ENCODE results near the gene CENPP.

Gene CENPP

GRCh38 chr9:92483627-92484545, 158.1 kb downstream of the CENPP start:
- DNase-seq = no peak

DNA sequence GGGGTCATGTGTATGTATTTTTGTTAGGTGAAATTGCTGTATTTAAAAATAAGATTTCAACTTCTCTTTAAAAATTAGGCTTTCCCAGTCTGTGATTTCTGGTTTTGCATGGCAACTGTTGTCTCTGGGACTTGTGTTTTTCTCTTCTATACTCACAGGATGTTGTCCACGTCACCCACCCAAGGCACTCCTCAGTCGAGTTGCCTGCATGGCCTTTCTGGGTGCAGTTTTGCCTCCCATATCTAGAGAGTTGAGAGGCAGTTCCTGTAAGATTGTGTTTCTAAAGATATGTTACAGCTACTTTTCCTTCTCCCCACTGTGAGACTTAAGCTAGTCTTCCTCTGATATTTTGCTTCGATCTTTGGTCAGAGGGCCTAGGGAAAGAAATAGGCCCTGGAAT, 158.8 kb downstream of the CENPP start:
- no peak for DNase-seq

DNA sequence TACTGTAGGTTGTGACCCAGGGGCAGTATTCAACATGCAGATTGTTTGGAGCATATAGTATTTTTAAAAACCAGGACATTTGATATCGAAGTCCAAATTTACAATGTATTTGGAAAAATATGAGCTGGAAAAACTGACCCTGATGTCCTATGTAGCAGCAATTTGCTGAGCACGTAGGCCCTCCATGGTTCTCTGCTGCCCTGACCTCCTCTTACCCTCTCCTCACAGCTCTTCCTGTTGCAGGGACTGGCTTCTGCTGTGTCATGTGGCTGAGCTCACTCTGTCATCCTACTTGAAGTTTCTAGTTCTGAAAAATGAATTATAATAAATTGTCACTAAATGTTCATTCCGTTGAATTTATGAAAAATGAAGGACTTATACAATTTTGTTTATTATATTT, 160.6 kb downstream of the CENPP start:
- DNase-seq = no peak

DNA sequence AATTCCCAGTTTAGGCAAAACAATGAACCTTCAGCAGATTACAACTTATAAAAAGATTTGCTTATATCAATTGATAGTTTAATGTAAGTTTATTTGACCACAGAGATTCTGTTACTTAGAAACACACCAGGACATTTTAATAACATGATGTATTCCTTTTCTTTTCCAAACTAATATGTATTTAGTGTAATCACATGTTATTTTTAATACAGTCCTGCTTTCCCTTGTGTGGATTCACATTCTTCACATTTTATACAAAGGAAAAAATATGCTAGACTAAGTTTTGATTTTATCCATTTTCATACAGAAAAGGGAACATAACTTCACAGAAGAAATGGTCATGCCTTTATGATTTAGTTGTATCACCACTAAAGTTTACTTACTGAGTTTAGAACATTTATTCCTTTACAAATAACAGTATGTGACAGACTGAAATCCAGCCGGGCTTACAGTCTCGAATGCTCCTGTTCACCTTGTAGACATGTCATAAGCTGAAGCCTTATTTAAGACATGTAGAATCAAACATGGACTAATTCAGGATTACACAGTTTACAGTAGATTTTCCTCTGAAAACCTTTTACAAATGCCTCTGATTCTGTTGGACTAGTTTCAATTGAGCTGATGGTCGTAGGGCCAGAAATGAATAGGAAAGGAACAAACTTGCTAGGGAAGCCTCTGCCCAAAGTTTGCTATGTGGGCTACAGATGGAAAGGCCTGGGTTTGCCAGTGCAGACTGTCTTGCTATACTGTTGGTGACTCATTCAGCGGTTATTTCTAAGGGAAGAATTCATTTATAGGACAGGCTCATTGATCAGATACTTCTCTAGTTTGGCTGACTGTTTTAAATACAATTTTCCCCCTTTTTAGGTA, 163.2 kb downstream of the CENPP start:
- DNase-seq = no peak

DNA sequence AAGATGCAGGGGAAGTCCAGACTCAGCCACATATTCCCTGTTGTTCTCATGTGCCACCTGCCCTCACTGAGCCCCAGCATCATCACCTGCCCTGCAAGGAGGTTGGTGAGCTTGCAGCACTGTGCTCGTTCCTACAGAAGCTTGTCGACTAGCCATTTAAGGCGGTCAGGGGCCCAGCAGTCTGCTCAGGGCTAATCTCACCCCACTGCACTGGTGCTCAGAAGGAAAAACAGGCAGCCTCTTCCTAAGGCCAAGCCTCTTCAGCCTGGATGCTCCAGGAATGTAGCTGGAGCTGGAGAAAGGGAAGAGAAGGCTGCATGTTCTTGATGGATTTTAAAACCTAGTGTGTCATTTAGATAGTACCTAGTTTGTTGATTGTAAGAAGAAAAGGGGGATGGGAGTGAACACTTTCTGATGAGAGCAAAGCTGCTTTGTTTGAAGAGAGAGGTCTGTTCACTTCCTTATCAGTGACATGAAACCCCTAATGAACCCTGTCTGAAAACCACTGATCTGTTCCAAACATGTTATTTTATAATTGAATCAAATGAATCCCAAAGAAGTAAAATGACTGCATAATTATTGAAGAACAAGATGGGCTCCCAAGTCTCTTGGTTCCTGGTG, 167.1 kb downstream of the CENPP start:
- DNase-seq = no peak

DNA sequence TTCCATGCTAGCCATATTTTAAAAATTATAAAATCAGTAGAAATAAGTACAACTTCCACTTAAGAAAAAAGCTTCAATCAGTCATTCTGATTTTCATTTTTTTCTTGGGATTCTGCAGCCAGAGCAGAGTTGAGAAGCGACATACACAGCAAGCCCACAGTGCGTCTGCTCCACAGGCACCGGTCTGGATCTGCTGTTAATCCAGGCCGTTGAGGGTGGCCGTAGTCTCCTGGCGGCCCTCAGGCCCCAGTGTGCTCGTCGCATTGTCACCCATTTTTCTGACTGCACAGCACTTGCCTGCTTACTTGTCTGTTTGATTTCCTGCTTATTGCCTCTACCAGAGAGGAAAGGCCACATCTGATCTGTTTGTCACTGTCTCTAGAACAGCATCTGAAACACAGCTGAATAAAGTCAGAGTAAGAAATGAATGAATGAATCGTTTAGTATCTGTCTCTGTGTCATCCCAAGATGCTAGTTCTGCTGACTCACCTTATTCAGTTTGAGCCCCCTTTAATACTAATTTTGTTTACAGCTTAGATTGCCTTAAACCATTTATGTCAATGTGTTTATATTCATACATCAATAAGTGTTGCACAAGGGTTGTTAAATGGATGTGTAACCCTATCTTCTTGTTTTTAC, 168.1 kb downstream of the CENPP start:
- DNase-seq = no peak

- DNase-seq = no peak
Observed at GRCh38 chr9:92494856-92495255, 169.1 kb downstream of the CENPP start.

- no peak for DNase-seq
Observed at GRCh38 chr9:92496396-92497176, 170.8 kb downstream of the CENPP start.

DNA sequence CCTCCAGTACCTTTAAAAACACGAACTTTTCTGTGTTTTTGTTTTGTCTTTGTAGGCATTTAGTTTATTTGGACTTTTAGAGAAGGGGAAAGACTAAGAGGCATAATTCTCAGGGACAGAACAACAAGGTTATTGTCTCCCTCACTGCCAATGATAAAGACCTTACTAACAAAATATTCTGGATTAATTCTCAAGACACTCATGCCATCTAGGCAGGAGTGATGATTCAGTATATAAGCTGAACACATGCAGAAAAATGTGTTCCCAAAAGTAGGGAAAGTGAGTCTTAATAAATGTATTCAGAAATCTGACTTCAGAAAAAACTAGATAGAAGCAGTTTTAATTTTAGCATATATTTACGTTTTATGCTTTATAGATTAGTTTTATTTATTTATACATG, 173.9 kb downstream of the CENPP start:
- DNase-seq = no peak

DNA sequence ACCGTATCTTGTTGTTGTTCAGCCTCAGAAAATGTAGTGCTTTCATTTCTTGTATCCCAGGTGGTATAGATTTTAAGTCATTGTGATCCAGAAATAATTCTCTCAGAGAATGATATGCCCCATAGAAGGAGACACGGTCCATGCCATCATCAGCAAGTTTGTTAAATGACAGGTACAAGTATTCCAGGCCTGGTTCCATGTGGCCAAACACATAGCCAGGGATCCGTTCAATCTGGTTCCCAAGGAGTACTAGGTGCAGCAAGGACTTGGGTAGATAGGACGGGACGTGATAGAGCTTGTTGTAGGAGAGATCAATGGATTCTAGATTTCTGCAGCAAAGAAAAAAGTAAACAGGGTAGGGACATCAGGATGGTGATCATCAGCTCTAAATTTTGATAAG, 175.0 kb downstream of the CENPP start:
- DNase-seq = no peak

GRCh38 chr9:92501671-92502393, 176.1 kb downstream of the CENPP start:
- DNase-seq = no peak

GRCh38 chr9:92503156-92503555, 177.4 kb downstream of the CENPP start:
- DNase-seq = no peak

- DNase-seq = no peak
Observed at GRCh38 chr9:92504881-92505280, 179.1 kb downstream of the CENPP start.

DNA sequence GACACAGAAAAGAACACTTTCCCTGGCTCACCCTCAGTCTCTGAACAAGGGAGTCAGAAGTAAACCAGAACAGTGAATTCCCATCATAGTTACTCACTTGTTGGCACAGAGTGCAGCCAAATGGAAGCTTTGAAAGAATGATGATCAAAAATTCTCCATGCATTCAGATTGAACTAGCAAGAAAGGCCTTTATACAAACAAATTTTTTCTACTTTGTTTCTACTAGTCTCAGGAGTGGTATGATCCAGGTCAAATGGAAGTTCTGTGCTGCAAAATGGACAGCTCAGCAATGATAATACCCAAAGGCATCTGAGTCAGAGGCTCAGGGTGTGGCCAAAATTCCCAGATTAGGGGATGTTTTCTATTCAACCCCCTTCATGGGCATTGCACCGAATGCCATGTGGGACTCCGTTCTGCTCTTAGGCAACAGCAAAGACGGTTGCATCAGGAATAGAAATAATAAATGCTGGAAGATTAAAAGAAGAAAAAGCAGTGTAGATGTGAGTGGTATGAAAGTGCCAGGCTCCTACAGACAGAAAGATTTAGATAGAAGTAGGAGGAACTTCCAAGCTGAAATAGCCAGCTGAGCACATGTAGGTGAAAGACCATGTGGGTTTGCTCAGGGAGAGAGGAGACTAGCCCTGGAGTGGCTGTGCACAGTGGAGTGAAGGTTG, 180.6 kb downstream of the CENPP start:
- no peak for DNase-seq

DNA sequence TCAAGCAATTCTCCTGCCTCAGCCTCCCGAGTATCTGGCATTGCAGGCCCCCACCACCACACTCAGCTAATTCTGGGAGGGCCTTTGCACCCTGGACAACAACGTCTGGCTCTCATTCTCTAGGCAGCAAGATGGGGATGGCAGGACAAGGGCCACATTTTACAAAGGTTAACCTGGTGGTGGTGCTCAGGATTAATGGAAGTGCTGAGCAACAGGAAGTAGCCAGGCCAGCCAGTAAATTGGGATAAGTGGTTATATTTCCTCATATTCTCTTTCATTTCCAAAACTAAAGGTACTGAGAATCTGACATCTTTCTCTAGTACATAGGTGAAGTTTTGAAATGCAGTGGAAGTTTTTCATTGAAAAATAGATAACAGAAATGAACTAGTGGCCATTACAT, 181.3 kb downstream of the CENPP start:
- no peak for DNase-seq

DNA sequence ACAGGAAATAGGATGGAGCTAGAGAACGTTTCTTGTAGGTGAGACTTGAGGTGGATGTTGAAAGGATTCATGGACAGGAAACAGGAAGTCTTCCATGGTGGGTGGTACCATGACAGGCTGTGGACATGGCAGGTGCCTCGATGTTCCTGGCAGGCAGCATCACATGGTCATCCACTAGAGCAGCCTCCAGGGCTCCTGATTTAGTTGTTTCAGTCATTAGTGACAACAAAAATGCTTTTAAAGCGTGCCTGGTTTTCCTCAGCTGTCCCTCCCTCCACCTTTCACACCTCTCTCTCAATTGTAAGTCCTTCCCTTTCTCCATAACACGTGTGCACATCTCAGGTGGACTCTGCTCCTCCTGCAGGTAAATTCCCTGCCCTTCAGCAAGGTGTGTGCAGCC, 181.7 kb downstream of the CENPP start:
- no peak for DNase-seq

DNA sequence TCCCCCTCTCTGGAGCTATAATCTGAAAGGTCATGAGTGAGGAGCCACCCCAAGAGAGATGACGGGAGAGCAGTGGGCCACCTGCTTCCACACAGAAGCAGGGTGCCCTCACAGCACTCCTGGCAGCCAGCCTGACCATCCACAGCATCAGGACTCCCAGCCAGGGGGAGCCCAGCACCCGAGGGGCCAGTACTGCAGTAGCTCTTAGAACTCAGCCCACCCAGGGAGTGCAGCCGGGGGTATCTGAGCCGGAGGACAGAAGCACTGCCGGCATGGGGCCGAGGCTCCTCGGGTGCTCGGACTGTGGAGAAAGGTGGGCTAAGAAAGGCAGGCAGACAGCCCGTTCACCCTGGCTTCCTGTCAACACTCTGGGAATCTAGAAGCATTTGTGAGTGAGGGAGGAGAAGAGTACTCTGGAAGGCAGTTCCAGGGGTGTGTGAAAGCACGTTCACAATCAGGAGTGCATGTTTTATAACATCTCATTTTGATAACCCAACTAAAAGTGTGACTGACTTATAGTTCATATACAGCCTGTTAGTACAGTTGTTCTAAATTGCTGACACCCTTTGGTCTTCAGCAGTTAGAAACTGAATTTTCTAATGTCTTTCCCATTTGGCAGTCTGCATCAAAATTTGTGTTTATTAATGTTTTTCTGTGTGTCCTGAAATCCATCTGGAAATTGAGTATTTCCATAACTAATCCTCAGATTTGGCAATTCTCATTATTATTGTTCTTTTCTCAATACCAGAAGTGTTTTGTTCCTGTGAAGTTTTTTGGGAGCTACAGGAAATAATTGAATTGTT, 182.5 kb downstream of the CENPP start:
- DNase-seq = no peak

GRCh38 chr9:92509050-92509449, 183.3 kb downstream of the CENPP start:
- no peak for DNase-seq

- no peak for DNase-seq
Observed at GRCh38 chr9:92510747-92511146, 185.0 kb downstream of the CENPP start.

DNA sequence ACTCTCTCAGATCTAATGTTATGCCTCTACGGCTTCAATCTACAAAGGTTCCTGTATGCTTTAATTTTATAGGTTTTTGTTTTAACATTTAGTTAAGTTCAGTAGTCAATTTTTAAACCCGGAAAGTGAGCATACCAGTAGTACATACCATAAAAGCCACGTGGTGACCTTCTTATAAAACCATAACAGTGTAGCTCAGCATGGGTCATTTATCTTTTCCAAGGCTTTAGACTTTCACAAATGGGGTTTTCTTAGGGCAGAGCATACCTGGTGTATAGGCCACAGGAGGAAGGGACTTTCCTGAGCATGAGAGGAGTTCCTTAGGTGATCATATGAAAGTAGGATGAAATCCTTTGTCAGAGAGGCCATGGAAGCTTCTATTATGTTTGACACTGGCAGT, 186.9 kb downstream of the CENPP start:
- no peak for DNase-seq
